Iris pigment epithelial cell (primary cell): ENCODE measurements around the gene RAG2.

Experiments used
- DNase-seq: peaks from one replicate; pipeline ENCODE4 v3.0.0-alpha.2; 2011; ENCODE audit warnings: low read depth

The RAG2 gene

DNA sequence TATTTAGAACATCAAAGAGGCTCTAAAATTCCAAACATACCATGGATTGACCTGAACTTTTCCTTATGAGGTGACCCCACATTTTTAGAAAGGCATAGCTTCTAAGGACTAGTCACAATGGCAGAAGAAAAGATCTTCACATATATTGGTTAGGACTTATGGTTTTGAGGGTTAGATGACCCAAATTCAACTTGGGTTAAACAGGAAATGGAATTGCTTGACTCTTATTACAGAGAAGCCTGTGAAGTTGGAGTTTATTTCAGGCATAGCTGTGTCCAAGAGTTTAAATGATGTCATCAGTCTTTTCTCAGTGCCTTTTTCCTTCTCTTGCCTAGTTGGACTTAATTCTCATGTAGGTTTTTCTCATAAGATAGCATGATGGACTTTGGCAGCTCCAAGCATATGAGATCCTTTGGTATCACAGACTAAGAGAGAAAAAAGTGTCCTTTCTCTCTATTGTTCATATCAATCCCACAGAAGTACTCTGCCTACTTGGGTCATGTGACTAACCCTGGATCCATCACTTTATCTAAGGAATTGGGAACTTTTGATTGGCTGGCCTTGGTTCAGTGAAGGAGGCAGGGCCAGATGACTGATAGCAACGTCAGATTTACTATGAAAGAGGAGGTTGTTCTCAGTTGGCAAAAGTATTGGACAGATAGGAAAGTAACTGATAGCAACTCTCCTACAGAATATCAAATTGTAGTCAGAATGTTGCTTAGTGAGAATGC lies 47.5 kb downstream of the RAG2 start:
- no peak for DNase-seq
